VCaP (cell line): ENCODE results near the gene LRRC15.

ENCODE experiments used
- H3K27ac ChIP-seq: fragments of 450-650 bp; 2 replicates; pipeline ENCODE4 v1.5.1; 2017
- CTCF ChIP-seq: fragments of 450-650 bp; conservative IDR thresholded peaks from 2 replicates; pipeline ENCODE4 v1.5.1; 2017; ENCODE audit warnings: mild to moderate bottlenecking, moderate library complexity

The LRRC15 gene

GRCh38 chr3:194401346-194401745, 31.8 kb upstream of the LRRC15 start:
- no peak overlapping the region for H3K27ac ChIP-seq
- TF ChIP-seq CTCF: no peak

DNA sequence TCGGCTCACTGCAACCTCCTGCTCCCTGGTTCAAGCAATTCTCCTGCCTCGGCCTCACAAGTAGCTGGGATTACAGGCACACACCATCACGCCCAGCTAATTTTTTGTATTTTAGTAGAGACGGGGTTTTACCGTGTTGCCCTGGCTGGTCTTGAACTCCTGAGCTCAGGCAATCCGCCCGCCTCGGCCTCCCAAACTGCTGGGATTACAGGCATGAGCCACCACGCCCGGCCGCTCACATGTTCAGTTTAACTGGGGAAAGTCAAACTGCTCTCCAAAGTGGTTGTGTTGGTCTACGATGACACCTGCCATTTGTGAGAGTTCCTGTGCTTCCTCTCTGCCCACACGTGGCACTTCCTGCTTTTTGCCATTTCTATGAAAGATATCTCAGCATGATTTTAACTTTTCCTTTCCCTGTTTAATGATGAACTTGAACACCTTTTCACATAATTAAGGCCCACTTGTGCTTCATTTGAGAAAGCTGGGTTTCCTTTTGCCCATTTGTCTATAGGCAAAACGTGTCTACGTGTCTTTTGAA, 30.4 kb upstream of the LRRC15 start:
- TF ChIP-seq CTCF: no peak
- no peak overlapping the region for H3K27ac ChIP-seq

GRCh38 chr3:194399166-194399565, 29.6 kb upstream of the LRRC15 start, which contains the start of gene GP5:
GP5 (minus strand) TSS chr3:194399266; CDS start chr3:194398282, 984 bp downstream.
- H3K27ac ChIP-seq: no peak within 1 kb of the TSS
- TF ChIP-seq CTCF: no peak

- H3K27ac ChIP-seq: no peak overlapping the region
- no peak for TF ChIP-seq CTCF
Measured at GRCh38 chr3:194397757-194398312, 28.3 kb upstream of the LRRC15 start.

DNA sequence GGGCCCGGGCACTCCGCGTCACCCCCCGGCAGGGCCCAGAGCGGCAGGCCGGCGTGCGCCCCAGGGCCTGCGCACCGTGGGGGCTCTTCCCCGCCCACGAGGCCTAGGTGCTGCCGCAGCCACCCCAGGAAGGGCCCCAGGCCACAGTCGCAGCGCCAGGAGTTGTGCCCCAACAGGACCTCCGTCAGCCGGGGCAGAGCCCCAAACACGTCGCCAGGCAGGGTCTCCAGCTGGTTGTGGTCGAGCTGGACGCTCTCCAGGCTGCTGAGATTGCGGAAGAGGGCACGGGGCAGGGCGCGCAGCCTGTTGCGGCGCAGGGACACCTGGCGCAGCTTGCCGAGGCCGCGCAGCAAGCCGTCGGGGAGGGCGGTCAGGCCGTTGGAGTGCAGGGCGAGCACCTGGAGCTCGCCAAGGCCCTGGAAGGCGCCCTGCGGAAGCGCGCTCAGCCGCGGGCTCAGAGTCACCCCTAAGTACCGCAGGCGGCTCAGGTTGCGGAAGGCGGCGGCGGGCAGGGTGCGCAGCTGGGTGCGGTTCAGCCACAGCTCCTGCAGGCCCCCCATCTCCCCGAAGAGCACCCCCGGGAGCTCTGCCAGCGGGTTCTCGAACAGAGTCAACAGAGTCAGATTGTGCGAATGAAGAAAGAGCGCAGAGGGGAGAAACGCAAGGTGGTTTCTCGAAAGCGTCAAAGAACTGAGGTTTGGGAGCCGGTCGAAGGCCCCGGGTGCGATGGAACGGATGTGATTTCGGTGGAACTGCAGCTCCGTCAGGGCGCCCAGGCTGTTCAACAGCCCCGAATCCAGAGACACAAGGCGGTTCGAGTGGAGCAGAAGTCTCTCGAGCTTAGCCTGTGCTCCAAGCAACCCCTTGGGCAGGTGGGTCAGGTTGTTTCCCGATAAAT, 27.6 kb upstream of the LRRC15 start:
- TF ChIP-seq CTCF: no peak
- H3K27ac ChIP-seq: no peak overlapping the region

DNA sequence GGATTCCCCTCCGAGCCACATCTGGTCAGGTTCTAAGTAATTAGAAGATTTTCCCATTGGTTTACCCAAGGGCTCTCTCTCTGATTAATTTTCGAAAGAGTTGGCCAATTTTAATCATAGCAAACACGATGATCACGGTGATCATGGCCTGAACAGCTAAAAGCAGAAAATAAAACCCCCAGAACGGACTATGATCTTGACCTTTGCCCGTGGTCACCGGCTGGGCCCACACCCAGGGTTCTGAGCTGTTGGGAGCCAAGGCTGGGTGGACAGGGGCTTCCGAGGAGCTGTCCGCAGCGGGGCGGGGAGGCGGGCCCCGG, 27.0 kb upstream of the LRRC15 start:
- no peak overlapping the region for H3K27ac ChIP-seq
- TF ChIP-seq CTCF: no peak

GRCh38 chr3:194395778-194396538, 26.4 kb upstream of the LRRC15 start:
- H3K27ac ChIP-seq: peak overlapping the region; percentile 30; the same call in 1 of the 2 replicates
- TF ChIP-seq CTCF: no peak
